ENCODE measurements around the gene PIK3CB. TPM values are rescaled to one million over a fixed set of nuclear protein-coding genes. Genes with fewer than 3 reads are reported as not detected.
A peak's percentile ranks its signal among the peaks of the same experiment; 100 is the strongest.

The PIK3CB gene
- total RNA-seq, 1 experiment from 2014 or later: 35.6 TPM

DNA sequence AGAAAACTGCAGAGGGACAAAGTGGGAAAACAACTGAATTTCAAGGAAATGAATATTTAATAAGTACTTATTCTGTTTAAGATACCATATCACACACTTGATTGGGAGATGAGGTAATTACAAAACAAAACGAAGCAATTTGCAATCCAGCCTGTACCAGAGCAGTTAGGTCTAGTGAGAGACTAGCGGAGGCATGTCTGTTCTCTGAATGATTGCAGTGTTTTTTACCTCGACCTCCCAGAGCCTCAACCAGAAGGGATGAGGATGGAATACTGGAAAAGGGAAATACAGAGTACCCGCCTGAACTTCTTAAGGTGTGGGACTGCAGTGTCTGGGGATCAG, 59.5 kb downstream of the PIK3CB start:
- Histone ChIP-seq H4K5ac (ENCODE audit: insufficient read length, low read depth, low read length) (no peak overlapping the region), H2BK15ac (ENCODE audit: low read depth, low read length) (no peak overlapping the region), H3K27me3 (ENCODE audit: insufficient read depth, low read length) (no peaks in the 10 kb centered on the region), H3K14ac (ENCODE audit: insufficient read depth, low read length) (no peak overlapping the region), H3K18ac (ENCODE audit: insufficient read length, low read depth, low read length) (no peak overlapping the region), H3K9me3 (ENCODE audit: control insufficient read depth, low read depth, low read length) (no peaks in the 10 kb centered on the region), H2BK120ac (ENCODE audit: low read depth, low read length, poor library complexity, severe bottlenecking) (no peak overlapping the region), H3K9ac (ENCODE audit: extremely low read depth, insufficient read length, low read length) (no peak overlapping the region), H4K91ac (ENCODE audit: insufficient read length, low read depth, low read length) (no peak overlapping the region), H3K27ac (ENCODE audit: insufficient read length, low read depth, low read length) (peak overlapping the region; percentile 33), H2BK12ac (ENCODE audit: insufficient read length, low read depth, low read length) (no peak overlapping the region), H3K79me1 (ENCODE audit: insufficient read depth, low read depth, low read length, poor library complexity, severe bottlenecking) (no peaks in the 10 kb centered on the region), H4K20me1 (ENCODE audit: control insufficient read depth, insufficient read depth, insufficient read length) (no peaks in the 10 kb centered on the region), H3K56ac (ENCODE audit: insufficient read length, low read depth, low read length) (no peak overlapping the region), H4K8ac (replicated peaks; ENCODE audit: insufficient read length, low read depth, low read length) (no peak overlapping the region), H2BK20ac (ENCODE audit: low read depth, low read length, poor library complexity, severe bottlenecking) (no peak overlapping the region), H3K23ac (ENCODE audit: insufficient read length, low read depth, low read length) (no peak overlapping the region), H3K4me1 (ENCODE audit: insufficient read depth, low read length) (no peaks in the 10 kb centered on the region), H3K4ac (ENCODE audit: low read depth, low read length) (no peak overlapping the region), H3K4me2 (ENCODE audit: insufficient read depth, insufficient read length, low read length) (no peak overlapping the region), H2AFZ (ENCODE audit: low read length) (no peak overlapping the region), H2BK5ac (ENCODE audit: insufficient read length, low read length) (no peak overlapping the region), H2AK5ac (ENCODE audit: insufficient read length, low read length) (no peak overlapping the region), H3T11ph (ENCODE audit: low read length) (no peak overlapping the region), H3K23me2 (ENCODE audit: insufficient read length, low read depth, low read length, poor library complexity, severe bottlenecking) (no peaks in the 10 kb centered on the region), H3K79me2 (ENCODE audit: insufficient read depth, low read length) (no peaks in the 10 kb centered on the region)
- H3K36me3 Mint-ChIP-seq (ENCODE audit: insufficient read depth in 1 of 3, low read depth in 3 of 3): peaks cover 7 to 18% (median 9%) of the 10 kb centered on the region in 3 experiments; a peak in 6 of 7 replicates
- TF ChIP-seq, protein P1, sequence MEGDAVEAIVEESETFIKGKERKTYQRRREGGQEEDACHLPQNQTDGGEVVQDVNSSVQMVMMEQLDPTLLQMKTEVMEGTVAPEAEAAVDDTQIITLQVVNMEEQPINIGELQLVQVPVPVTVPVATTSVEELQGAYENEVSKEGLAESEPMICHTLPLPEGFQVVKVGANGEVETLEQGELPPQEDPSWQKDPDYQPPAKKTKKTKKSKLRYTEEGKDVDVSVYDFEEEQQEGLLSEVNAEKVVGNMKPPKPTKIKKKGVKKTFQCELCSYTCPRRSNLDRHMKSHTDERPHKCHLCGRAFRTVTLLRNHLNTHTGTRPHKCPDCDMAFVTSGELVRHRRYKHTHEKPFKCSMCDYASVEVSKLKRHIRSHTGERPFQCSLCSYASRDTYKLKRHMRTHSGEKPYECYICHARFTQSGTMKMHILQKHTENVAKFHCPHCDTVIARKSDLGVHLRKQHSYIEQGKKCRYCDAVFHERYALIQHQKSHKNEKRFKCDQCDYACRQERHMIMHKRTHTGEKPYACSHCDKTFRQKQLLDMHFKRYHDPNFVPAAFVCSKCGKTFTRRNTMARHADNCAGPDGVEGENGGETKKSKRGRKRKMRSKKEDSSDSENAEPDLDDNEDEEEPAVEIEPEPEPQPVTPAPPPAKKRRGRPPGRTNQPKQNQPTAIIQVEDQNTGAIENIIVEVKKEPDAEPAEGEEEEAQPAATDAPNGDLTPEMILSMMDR (conservative IDR thresholded peaks at IDR 0.05): no peak
- H3K27ac Mint-ChIP-seq: peak overlapping the region in 2 of 3 experiments; percentile 50 to 88; a peak in 4 of 7 replicates
- H3K27me3 Mint-ChIP-seq (ENCODE audit: low read depth): no peaks in the 10 kb centered on the region
- peaks cover 0 to under 1% of the 10 kb centered on the region in 2 experiments; a peak in 1 of 5 replicates for H3K9me3 Mint-ChIP-seq
- peaks cover 4 to 10% of the 10 kb centered on the region in 2 experiments; a peak in 2 of 4 replicates for H3K4me1 Mint-ChIP-seq
- H3K4me3 Mint-ChIP-seq: no peak overlapping the region
- no CpG with 5 or more reads among the region's 4 CpGs for WGBS (ENCODE audit: extremely low coverage, insufficient read length, low lambda C conversion rate)
- DNase-seq: no peak
